ENCODE measurements around the gene PLCXD3.
"Not testable (repeated sequence)": the region's sequence is repeated elsewhere in the genome, so short reads cannot be mapped to it uniquely, and the experiment has no call there.

GRCh38 chr5:41471571-41472208 is 38.7 kb downstream of the PLCXD3 start:
- not testable (repeated sequence) for TF ChIP-seq POLR2AphosphoS5 (IDR thresholded peaks at IDR 0.05; ENCODE audit: low read depth, low read length); CTCF (IDR thresholded peaks at IDR 0.05); RFX5 (IDR thresholded peaks at IDR 0.05; ENCODE audit: low read length); EP300 (IDR thresholded peaks at IDR 0.05; ENCODE audit: borderline replicate concordance in 1 of 2, low read depth in 1 of 2, low read length in 1 of 2); USF1 (IDR thresholded peaks at IDR 0.05; ENCODE audit: borderline replicate concordance, low read depth); RXRA (IDR thresholded peaks at IDR 0.05; ENCODE audit: borderline replicate concordance, low read depth); YY1 (IDR thresholded peaks at IDR 0.05; ENCODE audit: low read depth); TAF1 (IDR thresholded peaks at IDR 0.05; ENCODE audit: borderline replicate concordance, low read depth, low read length); GATA2 (CRISPR knock-in tag; IDR thresholded peaks at IDR 0.05)

All from SK-N-SH (cell line).